Activated naive CD4-positive, alpha-beta T cell treated with anti-CD3 and anti-CD28 coated beads for 36 hours (primary cell): ENCODE measurements around the gene PSG5. TPM values are rescaled to one million over a fixed set of nuclear protein-coding genes. Genes with fewer than 3 reads are reported as not detected.
"Not testable (repeated sequence)": the region's sequence is repeated elsewhere in the genome, so short reads cannot be mapped to it uniquely, and the experiment has no call there.

Experiments used
- CTCF ChIA-PET: fragments of 350-600 bp; sonication (Branson Sonifier 250); formaldehyde crosslinking; loops from one replicate; lab custom pipeline; 2021; ENCODE audit warnings: antibody characterized with exemption; lab: Charles Lee
- DNase-seq: peaks from one replicate; pipeline ENCODE4 v3.0.0-alpha.2; 2020
- H3K27ac Mint-ChIP-seq: one replicate; pipeline ENCODE4 v1.8.0; 2021; ENCODE audit warnings: mild to moderate bottlenecking, mixed read lengths
- H3K27me3 Mint-ChIP-seq: one replicate; pipeline ENCODE4 v1.8.0; 2021; ENCODE audit warnings: low read depth, mixed read lengths
- H3K36me3 Mint-ChIP-seq: one replicate; pipeline ENCODE4 v1.8.0; 2021; ENCODE audit warnings: low read depth, mixed read lengths
- H3K4me1 Mint-ChIP-seq: one replicate; pipeline ENCODE4 v1.8.0; 2021; ENCODE audit warnings: low read depth, mixed read lengths
- H3K4me3 Mint-ChIP-seq: one replicate; pipeline ENCODE4 v1.8.0; 2021; ENCODE audit warnings: mild to moderate bottlenecking, moderate library complexity, mixed read lengths
- H3K9me3 Mint-ChIP-seq: one replicate; pipeline ENCODE4 v1.8.0; 2021; ENCODE audit warnings: mixed read lengths
- intact Hi-C: fragments of 100-400 bp; cut with micrococcal nuclease; formaldehyde crosslinking; loops from one replicate; pipeline ENCODE4 v1.15.1; 2023
- total RNA-seq, 2 experiments: library from RNA; stranded (reverse); gene quantifications; one replicate each; pipeline ENCODE4 v1.2.3, GENCODE V29; 2021

PSG5 gene
- total RNA-seq, 2 experiments from 2014 or later: not detected

DNA sequence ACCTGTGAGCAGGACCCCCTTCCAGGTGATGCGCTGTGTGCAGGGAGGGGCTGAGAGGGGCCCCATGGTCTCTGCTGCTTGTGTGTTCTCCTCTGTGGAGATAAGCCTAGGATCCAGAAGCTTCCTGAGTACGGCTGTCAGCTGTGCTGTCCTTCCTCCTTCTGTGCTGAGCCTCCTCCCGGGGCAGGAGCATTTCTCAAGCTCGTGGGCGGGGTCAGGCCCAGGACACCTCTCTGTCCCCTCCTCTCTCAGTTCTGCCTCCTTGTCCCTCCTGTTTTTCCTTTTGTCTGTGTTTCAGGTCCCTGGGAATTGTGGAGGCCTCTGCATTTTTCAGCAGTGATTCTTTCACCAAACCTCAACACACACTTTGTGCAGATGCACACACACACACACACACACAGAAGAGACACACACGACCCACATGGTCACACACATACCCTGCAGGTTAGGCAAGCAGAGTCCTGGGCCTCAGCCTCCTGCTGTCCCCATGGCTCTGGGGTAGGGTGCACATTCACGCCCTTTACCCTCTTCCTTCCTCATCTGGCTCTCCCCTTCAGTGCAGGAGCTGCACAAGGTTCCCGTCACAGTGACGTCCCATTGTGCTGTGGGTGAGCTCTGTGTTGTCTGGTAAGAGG is 19.3 kb upstream of the PSG5 start, which contains the start of gene PSG4:
Gene PSG4, minus strand, starts transcription at position 168 of the 635 bp plus-strand sequence. Its CDS starts 102 bp downstream, at position 66.
- H3K36me3 Mint-ChIP-seq, H3K4me1 Mint-ChIP-seq, H3K27me3 Mint-ChIP-seq, H3K4me3 Mint-ChIP-seq, H3K9me3 Mint-ChIP-seq, H3K27ac Mint-ChIP-seq, DNase-seq, CTCF ChIA-PET: not testable (repeated sequence)
- intact Hi-C loops: loop anchor here (10.0 kb wide), 1 partner anchor 219 kb away; no protein-coding TSS in a partner anchor

DNA sequence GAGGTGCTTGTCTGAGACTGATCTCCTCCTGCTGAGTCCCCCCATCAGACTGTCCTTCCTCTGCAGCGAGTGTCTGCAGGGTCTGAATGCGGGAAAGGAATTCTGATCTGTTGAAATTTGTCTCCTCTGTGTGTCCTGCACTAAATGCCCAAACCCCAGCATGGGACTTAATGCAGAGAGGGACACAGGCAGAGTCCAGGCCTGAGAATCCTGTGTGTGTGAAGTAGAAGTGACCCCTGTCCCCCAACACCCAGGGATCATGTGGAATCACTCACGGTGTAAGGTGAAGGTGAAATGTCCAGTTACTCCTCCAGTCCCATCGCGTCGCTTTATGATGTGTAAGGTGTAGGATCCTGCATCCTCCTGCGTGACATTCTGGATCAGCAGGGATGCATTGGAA is 17.3 kb upstream of the PSG5 start:
- H3K4me1 Mint-ChIP-seq, H3K4me3 Mint-ChIP-seq, CTCF ChIA-PET, H3K27me3 Mint-ChIP-seq, H3K27ac Mint-ChIP-seq, H3K9me3 Mint-ChIP-seq, H3K36me3 Mint-ChIP-seq, DNase-seq: not testable (repeated sequence)
- intact Hi-C loops: loop anchor here (10.0 kb wide), 1 partner anchor 221 kb away; no protein-coding TSS in a partner anchor

DNA sequence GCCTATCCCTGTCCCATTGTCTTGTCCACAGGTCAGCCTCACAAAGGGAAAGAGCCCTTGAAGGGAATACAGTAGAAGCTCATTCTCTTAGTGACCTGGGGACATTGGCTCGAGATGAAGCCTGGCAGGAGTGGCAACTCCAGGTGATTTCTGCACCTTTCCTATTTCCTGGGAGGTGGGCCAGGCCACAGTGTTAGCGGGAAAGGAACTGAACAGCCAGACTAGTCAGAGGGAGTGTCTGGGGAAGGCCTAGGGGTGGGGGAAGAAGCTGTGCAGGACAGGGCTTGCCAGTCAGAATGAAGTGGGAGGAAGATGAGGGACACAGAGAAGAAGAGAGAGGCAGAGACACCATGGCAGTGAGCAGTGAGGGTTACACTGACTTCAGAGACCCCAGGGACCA is 15.6 kb upstream of the PSG5 start:
- intact Hi-C loops: loop anchor here (10.0 kb wide), 1 partner anchor 223 kb away; no protein-coding TSS in a partner anchor

DNA sequence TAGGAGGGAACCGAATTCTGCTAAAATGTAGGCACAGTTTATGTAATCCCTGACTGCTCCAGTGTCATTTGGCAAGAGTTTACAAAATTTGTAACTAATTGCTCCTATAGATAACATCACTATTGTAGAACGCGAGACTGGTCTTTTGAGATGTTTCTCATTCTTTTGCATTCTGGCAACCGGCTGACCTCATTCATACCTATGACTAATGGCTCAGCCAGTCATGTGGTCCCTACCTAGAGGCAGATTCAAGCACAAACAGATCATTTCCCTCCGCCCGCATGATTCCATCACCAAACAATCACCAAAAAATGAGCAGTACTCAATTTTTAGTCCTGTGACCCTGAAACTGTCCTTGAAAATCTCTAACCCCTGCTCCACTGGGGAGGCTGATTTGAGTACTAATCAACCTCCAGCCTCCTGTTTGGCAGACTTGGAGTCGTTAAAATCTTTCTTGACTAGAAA is 15.0 kb upstream of the PSG5 start:
- DNase-seq, H3K27me3 Mint-ChIP-seq, H3K27ac Mint-ChIP-seq, H3K36me3 Mint-ChIP-seq, H3K4me1 Mint-ChIP-seq, H3K4me3 Mint-ChIP-seq, H3K9me3 Mint-ChIP-seq, CTCF ChIA-PET: not testable (repeated sequence)
- intact Hi-C loops: loop anchor here (10.0 kb wide), 1 partner anchor 223 kb away; no protein-coding TSS in a partner anchor

More for the DNA sequence above, 15.6 kb upstream of the PSG5 start:
- CTCF ChIA-PET, H3K27me3 Mint-ChIP-seq, H3K4me1 Mint-ChIP-seq, H3K27ac Mint-ChIP-seq, H3K9me3 Mint-ChIP-seq, H3K4me3 Mint-ChIP-seq, H3K36me3 Mint-ChIP-seq, DNase-seq: not testable (repeated sequence)

DNA sequence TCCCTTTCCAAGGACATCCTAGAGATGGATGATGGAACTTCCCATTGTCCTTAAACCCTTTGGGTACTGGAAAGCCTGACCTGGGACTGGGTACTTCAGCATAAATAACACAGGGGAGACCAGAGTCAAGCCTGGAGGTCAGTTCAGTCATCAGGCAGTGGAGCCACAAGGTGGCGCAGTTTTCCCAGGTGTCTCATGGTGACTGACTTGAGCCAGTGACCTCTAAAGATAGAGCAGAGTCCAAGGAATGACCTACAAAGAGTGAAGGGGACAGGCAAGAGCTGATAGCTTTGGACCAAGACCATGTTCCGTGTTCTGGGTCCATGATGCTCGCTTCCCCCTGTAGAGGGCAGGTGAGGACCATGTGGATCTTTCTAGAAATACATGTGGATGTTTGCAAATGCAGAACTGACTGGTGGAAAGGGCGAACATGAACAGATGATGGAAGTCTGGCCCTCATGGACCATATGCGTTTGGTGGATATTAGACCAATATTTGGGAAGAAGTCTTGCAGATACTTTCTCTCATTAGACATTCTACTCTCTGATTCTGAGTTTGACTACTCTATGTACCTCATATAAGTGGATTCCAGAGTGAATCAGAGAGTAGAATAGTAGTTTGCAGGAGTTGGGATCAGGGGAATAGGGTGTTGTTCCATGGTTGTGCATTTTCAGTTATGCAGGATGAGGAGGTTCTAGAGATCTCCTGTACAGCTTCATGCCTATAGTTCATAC is 12.5 kb upstream of the PSG5 start:
- H3K9me3 Mint-ChIP-seq, H3K36me3 Mint-ChIP-seq, intact Hi-C loops, H3K27me3 Mint-ChIP-seq, H3K4me1 Mint-ChIP-seq, H3K4me3 Mint-ChIP-seq, H3K27ac Mint-ChIP-seq: not testable (repeated sequence)
- peak; percentile 29 for DNase-seq
- CTCF ChIA-PET: interaction anchor here (1.5 kb wide), 1 partner anchor 11 kb away, joined by 3 read pairs; no protein-coding TSS in a partner anchor

DNA sequence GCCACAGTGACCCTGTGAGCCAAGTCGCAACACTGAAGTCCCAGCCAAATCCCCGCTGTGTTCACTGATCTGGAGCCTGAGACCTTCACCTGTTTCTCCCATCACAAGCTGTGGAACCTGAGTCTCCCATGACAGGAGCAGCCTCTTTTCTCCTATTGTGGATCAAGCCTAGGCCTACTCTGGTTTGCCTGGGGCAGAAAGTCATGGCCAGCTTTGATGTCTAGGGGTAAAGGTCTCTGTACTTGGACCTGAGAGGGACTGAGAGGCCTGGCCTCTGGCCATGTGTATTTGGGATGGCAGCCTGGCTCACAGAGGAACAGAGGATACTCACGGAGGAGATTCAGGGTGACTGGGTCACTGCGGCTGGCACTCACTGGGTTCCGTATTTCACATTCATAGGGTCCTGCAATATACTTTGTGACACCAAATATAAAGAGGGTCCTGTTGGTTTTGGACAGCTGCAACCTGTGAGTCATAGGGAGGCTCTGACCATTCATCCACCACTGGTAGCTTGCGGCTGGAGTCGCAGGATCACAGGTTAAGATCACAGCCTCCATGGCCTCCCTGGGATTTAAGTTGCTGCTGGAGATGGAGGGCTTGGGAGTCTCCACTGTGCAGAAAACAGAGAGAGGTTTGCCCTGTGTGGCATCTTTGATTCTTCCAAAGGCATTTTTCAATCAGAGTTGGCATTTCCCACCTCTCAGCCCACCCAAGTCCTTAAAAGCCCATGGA is 11.5 kb upstream of the PSG5 start:
- H3K4me3 Mint-ChIP-seq, DNase-seq, CTCF ChIA-PET, H3K4me1 Mint-ChIP-seq, H3K27me3 Mint-ChIP-seq, H3K27ac Mint-ChIP-seq, H3K9me3 Mint-ChIP-seq, intact Hi-C loops, H3K36me3 Mint-ChIP-seq: not testable (repeated sequence)

DNA sequence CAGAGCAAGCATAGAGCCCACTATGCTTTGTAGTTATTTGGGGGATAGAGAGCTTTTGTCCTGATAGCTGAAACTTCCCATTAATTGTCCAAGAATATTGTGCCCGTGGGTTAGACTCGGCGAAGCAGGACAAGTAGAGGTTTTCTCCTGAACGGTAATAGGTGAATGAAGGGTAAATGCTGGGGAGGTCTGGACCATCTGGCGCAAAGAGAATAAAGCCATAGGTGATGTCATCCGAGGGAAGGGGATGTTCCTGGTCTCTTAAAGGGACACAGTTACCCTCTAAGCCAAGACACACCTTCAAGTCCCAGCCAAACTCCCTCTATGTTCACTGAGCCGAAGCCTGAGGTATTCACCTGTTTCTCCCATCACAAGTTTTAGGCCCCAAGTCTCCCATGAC is 8.1 kb upstream of the PSG5 start:
- H3K27ac Mint-ChIP-seq, H3K4me1 Mint-ChIP-seq, H3K4me3 Mint-ChIP-seq, CTCF ChIA-PET, H3K36me3 Mint-ChIP-seq, DNase-seq, intact Hi-C loops, H3K9me3 Mint-ChIP-seq: not testable (repeated sequence)
- H3K27me3 Mint-ChIP-seq: peaks cover 13% of the 10 kb centered on the region

DNA sequence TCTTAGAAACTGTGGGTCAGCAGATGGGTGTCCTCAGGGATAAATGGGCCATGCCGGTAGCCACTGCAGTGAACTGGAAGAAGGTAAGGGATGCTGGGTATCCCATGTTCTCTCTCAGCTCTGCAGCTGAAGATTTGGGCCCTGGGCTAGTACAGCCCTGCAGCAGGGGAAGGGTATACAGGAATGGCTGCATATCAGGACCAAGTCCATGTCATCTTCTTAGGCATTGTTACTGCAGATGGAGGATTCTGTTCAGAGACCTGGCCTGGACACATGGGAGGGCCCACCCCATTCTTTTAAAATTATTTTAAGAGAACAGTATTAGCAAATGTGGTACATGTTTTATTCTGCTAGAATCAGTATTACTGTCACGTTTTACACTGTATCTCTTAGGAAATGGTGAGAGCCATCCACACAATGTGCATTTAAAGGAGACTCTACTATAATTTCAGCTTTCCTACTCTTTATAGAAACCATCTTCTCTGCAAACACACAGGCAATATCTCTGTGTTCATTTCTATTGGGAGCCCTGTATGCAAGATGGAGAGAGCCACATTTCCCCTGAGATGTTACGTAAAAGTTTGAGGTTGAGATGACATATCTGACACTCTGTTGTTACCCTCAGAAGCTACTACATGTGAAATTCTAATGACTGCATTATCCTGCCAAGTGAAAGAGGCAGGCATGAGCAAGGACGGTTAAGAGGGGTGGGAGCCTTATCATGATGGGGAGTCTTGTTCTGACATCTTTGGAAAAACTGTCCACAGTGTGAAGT is 6.2 kb upstream of the PSG5 start:
- H3K27me3 Mint-ChIP-seq: peaks cover 13% of the 10 kb centered on the region
- intact Hi-C loops, H3K27ac Mint-ChIP-seq, CTCF ChIA-PET, DNase-seq, H3K36me3 Mint-ChIP-seq, H3K4me1 Mint-ChIP-seq, H3K4me3 Mint-ChIP-seq, H3K9me3 Mint-ChIP-seq: not testable (repeated sequence)

DNA sequence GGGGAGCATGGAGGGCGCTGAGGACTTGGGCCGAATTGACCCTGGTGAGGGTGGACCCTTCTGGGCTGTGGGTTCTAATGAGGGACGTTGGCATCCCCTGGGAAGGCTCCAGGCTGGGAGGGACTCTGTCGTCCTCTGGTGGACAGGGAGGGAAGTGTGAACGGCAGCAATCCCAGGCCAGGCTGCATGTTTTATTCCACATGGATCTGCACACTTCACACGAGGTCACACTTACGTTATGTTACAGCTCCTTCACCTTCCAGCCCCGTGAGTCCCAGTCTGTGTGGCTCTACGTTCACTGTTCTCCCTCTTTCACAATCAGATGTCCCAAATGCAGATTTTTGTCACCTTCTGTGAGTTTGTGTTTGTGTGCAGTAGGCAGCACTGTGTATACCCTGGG is 1.8 kb upstream of the PSG5 start:
- H3K36me3 Mint-ChIP-seq, H3K9me3 Mint-ChIP-seq, H3K4me1 Mint-ChIP-seq, CTCF ChIA-PET, DNase-seq, intact Hi-C loops, H3K27ac Mint-ChIP-seq, H3K4me3 Mint-ChIP-seq: not testable (repeated sequence)
- H3K27me3 Mint-ChIP-seq: peaks cover 14% of the 10 kb centered on the region

DNA sequence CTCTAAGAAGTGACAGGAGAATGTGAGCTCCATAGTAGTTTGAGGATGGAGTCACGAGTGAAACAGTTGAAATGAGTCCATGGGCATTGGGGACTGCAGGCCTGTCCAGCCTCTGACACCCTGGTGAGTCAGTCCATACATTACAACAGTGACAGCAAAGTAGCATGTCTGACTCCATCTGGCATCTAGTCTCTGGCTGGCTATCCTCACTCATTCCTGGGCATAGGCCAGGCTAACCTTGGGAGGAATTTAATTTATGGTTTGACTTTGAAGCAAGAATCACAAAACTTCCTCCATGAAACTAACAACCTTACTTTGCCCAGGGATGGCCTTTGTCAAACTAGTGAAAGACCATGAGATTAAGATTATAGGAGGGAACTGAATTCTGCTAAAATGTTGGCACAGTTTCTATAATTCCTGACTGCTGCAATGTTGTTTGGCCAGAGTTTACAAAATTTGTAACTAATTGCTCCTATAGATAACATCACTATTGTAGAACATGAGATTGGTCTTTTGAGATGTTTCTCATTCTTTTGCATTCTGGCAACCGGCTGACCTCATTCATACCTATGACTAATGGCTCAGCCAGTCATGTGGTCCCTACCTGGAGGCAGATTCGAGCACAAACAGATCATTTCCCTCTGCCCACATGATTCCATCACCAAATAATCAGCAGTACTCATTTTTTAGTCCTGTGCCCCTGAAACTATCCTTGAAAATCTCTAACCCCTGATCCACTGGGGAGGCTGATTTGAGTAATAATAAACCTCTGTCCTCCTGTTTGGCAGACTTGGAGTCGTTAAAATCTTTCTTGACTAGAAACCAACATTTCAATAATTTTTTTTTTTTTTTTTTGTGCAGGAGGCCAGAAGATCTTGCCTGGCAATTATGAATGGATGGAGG is 4.2 kb downstream of the PSG5 start:
- H3K4me3 Mint-ChIP-seq, H3K36me3 Mint-ChIP-seq, H3K27me3 Mint-ChIP-seq, H3K27ac Mint-ChIP-seq, DNase-seq, H3K4me1 Mint-ChIP-seq, H3K9me3 Mint-ChIP-seq, CTCF ChIA-PET, intact Hi-C loops: not testable (repeated sequence)

DNA sequence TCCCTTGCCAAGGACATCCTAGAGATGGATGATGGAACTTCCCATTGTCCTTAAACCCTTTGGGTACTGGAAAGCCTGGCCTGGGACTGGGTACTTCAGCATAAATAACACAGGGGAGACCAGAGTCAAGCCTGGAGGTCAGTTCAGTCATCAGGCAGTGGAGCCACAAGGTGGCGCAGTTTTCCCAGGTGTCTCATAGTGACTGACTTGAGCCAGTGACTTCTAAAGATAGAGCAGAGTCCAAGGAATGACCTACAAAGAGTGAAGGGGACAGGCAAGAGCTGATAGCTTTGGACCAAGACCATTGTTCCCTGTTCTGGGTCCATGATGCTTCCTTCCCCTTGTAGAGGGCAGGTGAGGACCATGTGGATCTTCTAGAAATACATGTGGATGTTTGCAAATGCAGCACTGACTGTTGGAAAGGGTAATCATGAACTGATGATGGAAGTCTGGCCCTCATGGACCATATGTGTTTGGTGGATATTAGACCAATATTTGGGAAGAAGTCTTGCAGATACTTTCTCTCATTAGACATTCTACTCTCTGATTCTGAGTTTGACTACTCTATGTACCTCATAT is 6.7 kb downstream of the PSG5 start:
- H3K4me1 Mint-ChIP-seq, intact Hi-C loops, H3K36me3 Mint-ChIP-seq, H3K4me3 Mint-ChIP-seq, H3K27ac Mint-ChIP-seq, H3K27me3 Mint-ChIP-seq, CTCF ChIA-PET, H3K9me3 Mint-ChIP-seq: not testable (repeated sequence)
- DNase-seq: peak; percentile 25
